ENCODE results near the gene ALPI. TPM values are rescaled to one million over a fixed set of nuclear protein-coding genes. Genes with fewer than 3 reads are reported as not detected.
"Not testable (repeated sequence)": the region's sequence is repeated elsewhere in the genome, so short reads cannot be mapped to it uniquely, and the experiment has no call there.

ALPI gene
- total RNA-seq, 2 donors from 2014 or later = not detected

DNA sequence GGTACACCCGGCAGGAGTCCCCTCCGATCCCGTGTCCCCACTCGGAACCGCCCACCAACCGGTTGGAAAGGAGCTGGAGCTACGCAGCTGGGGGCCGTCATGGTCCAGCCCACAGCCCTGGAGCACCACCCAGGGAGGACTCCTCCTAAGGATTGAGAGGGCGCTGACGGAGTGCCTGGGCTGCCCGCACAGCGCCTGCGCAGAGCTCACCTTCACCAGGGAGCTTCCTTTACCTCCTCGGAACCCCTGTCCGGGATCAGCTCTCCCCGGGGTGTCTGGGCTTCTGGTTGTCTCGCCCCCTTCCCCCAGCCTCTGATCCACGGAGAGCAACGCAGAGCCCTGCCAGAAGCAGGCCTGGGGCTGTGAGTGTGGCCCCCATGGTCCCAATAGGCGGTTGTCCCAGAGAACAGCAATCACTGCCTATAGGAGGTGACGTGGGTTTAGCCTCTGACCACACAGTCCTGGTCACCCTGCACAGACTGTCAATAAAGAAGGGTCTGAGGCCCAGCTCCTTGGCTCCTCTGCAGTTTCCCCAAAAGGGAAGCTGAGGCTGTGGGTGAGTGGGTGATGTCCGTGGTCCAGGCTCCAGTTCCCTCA is 34.7 kb upstream of the ALPI start:
- TF ChIP-seq, protein P1, sequence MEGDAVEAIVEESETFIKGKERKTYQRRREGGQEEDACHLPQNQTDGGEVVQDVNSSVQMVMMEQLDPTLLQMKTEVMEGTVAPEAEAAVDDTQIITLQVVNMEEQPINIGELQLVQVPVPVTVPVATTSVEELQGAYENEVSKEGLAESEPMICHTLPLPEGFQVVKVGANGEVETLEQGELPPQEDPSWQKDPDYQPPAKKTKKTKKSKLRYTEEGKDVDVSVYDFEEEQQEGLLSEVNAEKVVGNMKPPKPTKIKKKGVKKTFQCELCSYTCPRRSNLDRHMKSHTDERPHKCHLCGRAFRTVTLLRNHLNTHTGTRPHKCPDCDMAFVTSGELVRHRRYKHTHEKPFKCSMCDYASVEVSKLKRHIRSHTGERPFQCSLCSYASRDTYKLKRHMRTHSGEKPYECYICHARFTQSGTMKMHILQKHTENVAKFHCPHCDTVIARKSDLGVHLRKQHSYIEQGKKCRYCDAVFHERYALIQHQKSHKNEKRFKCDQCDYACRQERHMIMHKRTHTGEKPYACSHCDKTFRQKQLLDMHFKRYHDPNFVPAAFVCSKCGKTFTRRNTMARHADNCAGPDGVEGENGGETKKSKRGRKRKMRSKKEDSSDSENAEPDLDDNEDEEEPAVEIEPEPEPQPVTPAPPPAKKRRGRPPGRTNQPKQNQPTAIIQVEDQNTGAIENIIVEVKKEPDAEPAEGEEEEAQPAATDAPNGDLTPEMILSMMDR (conservative IDR thresholded peaks at IDR 0.05) = no peak
- peaks cover 3% of the 10 kb centered on the region for H3K36me3 Mint-ChIP-seq (ENCODE audit: low read depth)
- H3K4me3 Mint-ChIP-seq = peak overlapping the region; percentile 55
- peaks cover 92% of the 10 kb centered on the region for H3K27me3 Mint-ChIP-seq (ENCODE audit: insufficient read depth)
- Histone ChIP-seq H3K27ac (ENCODE audit: low read depth, low read length) (no peak overlapping the region), H3K4me3 (ENCODE audit: low read length) (peak overlapping the region; percentile 70), H3K36me3 (ENCODE audit: control insufficient read depth, insufficient read depth, low read length) (no peaks in the 10 kb centered on the region), H3K9ac (ENCODE audit: extremely low read depth, low read length, poor library complexity, severe bottlenecking) (no peak overlapping the region), H3K4me1 (ENCODE audit: control insufficient read depth, insufficient read depth, low read length) (no peaks in the 10 kb centered on the region), H3K27me3 (ENCODE audit: control insufficient read depth, insufficient read depth, low read length, poor library complexity, severe bottlenecking) (peaks cover 78% of the 10 kb centered on the region), H3K9me3 (ENCODE audit: control insufficient read depth, low read length) (peaks cover 18% of the 10 kb centered on the region)
- H3K4me1 Mint-ChIP-seq = peaks cover 20% of the 10 kb centered on the region
- DNase-seq = peak; percentile 80
- WGBS, 2 experiments (ENCODE audit: insufficient coverage in 1 of 2, insufficient read length in 1 of 2) = 25 to 36% methylated on average over 15 to 22 of the region's 22 CpGs
- H3K27ac Mint-ChIP-seq = no peak overlapping the region
- H3K9me3 Mint-ChIP-seq = peaks cover 22% of the 10 kb centered on the region

- Mint-ChIP-seq H3K27me3 (ENCODE audit: insufficient read depth) (peaks cover 85% of the 10 kb centered on the region), H3K9me3 (peaks cover 22% of the 10 kb centered on the region), H3K4me1 (peaks cover 20% of the 10 kb centered on the region), H3K36me3 (ENCODE audit: low read depth) (peaks cover 3% of the 10 kb centered on the region), H3K4me3 (peak overlapping the region; percentile 55), H3K27ac (no peak overlapping the region)
- peaks cover 70% of the 10 kb centered on the region for H3K27me3 ChIP-seq (ENCODE audit: control insufficient read depth, insufficient read depth, low read length, poor library complexity, severe bottlenecking)
- no peaks in the 10 kb centered on the region for H3K36me3 ChIP-seq (ENCODE audit: control insufficient read depth, insufficient read depth, low read length)
- no peak overlapping the region for H3K9ac ChIP-seq (ENCODE audit: extremely low read depth, low read length, poor library complexity, severe bottlenecking)
- no peak overlapping the region for H3K27ac ChIP-seq (ENCODE audit: low read depth, low read length)
- H3K9me3 ChIP-seq (ENCODE audit: control insufficient read depth, low read length) = peaks cover 18% of the 10 kb centered on the region
- TF ChIP-seq, protein P1 (conservative IDR thresholded peaks at IDR 0.05) = no peak
- H3K4me1 ChIP-seq (ENCODE audit: control insufficient read depth, insufficient read depth, low read length) = no peaks in the 10 kb centered on the region
- WGBS, 2 experiments (ENCODE audit: insufficient coverage in 1 of 2, insufficient read length in 1 of 2) = 88 to 89% methylated on average over 10 of the region's 10 CpGs
- H3K4me3 ChIP-seq (ENCODE audit: low read length) = no peak overlapping the region
- peak; percentile 43 for DNase-seq
Observed at GRCh38 chr2:232422051-232422450, 33.9 kb upstream of the ALPI start.

DNA sequence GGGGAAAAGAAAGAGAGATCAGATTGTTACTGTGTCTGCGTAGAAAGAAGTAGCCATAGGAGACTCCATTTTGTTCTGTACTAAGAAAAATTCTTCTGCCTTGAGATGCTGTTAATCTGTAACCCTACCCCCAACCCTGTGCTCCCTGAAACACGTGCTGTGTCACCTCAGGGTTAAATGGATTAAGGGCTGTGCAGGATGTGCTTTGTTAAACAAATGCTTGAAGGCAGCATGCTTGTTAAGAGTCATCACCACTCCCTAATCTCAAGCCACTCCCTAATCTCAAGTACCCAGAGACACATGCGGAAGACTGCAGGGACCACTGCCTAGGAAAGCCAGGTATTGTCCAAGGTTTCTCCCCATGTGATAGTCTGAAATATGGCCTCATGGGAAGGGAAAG is 33.0 kb upstream of the ALPI start:
- Mint-ChIP-seq H3K9me3 (peaks cover 22% of the 10 kb centered on the region), H3K27me3 (ENCODE audit: insufficient read depth) (peaks cover 76% of the 10 kb centered on the region), H3K4me1 (peaks cover 20% of the 10 kb centered on the region), H3K27ac (peak overlapping the region; percentile 69)
- H3K36me3 Mint-ChIP-seq (ENCODE audit: low read depth); H3K4me3 Mint-ChIP-seq; H3K36me3 ChIP-seq (ENCODE audit: control insufficient read depth, insufficient read depth, low read length); H3K4me3 ChIP-seq (ENCODE audit: low read length); H3K4me1 ChIP-seq (ENCODE audit: control insufficient read depth, insufficient read depth, low read length); H3K27ac ChIP-seq (ENCODE audit: low read depth, low read length); H3K9ac ChIP-seq (ENCODE audit: extremely low read depth, low read length, poor library complexity, severe bottlenecking): not testable (repeated sequence)
- 79% methylated on average over 1 of the region's 3 CpGs; no CpG with 5 or more reads in 1 of the 2 experiments for WGBS, 2 experiments (ENCODE audit: insufficient coverage in 1 of 2, insufficient read length in 1 of 2)
- Histone ChIP-seq H3K27me3 (ENCODE audit: control insufficient read depth, insufficient read depth, low read length, poor library complexity, severe bottlenecking) (peaks cover 61% of the 10 kb centered on the region), H3K9me3 (ENCODE audit: control insufficient read depth, low read length) (peaks cover 18% of the 10 kb centered on the region)
- DNase-seq = peak; percentile 45

- H3K27me3 Mint-ChIP-seq (ENCODE audit: insufficient read depth) = peaks cover 73% of the 10 kb centered on the region
Observed at GRCh38 chr2:232423407-232423806, 32.5 kb upstream of the ALPI start.

More at GRCh38 chr2:232423407-232423806, 32.5 kb upstream of the ALPI start:
- Histone ChIP-seq H3K27me3 (ENCODE audit: control insufficient read depth, insufficient read depth, low read length, poor library complexity, severe bottlenecking) (peaks cover 56% of the 10 kb centered on the region), H3K9me3 (ENCODE audit: control insufficient read depth, low read length) (peaks cover 18% of the 10 kb centered on the region)
- not testable (repeated sequence) for H3K27ac ChIP-seq (ENCODE audit: low read depth, low read length); H3K4me3 Mint-ChIP-seq; H3K9ac ChIP-seq (ENCODE audit: extremely low read depth, low read length, poor library complexity, severe bottlenecking); H3K4me3 ChIP-seq (ENCODE audit: low read length); H3K36me3 Mint-ChIP-seq (ENCODE audit: low read depth); H3K4me1 ChIP-seq (ENCODE audit: control insufficient read depth, insufficient read depth, low read length); H3K36me3 ChIP-seq (ENCODE audit: control insufficient read depth, insufficient read depth, low read length)
- Mint-ChIP-seq H3K4me1 (peaks cover 20% of the 10 kb centered on the region), H3K27ac (peak overlapping the region; percentile 69), H3K9me3 (peaks cover 22% of the 10 kb centered on the region)
- peak; percentile 71 for DNase-seq
- 24% methylated on average over 6 of the region's 7 CpGs; no CpG with 5 or more reads in 1 of the 2 experiments for WGBS, 2 experiments (ENCODE audit: insufficient coverage in 1 of 2, insufficient read length in 1 of 2)
